Body of pancreas (tissue), 4 donors: ENCODE results near the gene DISP1. TPM values are rescaled to one million over a fixed set of nuclear protein-coding genes. Genes with fewer than 3 reads are reported as not detected.
A peak's percentile ranks its signal among the peaks of the same experiment; 100 is the strongest.

Experiments
- ATAC-seq: fragments of 150-250 bp; one replicate; pipeline ENCODE4 v1.9.1; 2016
- DNase-seq, 4 donors: peaks; one replicate each; pipeline ENCODE4 v3.0.0-alpha.2; 2019
- H3K27ac ChIP-seq, 4 donors: fragments of 200-600 bp; sonication (generic); 1 replicate in 3 of 4; 2 replicates in 1 of 4; pipeline versions ENCODE4 v1.5.1 to v1.6.1; 2016 to 2019; ENCODE audit warnings: mild to moderate bottlenecking in 1 of 4, mixed read lengths in 1 of 4, moderate library complexity in 1 of 4
- H3K27me3 ChIP-seq, 2 donors: fragments of 200-600 bp; sonication (generic); one replicate each; pipeline ENCODE4 v1.6.0; 2016; ENCODE audit warnings: mild to moderate bottlenecking in 1 of 2
- H3K36me3 ChIP-seq, 2 donors: fragments of 200-600 bp; sonication (generic); replicated peaks in 1 of 2; 2 replicates each; pipeline ENCODE4 v1.5.1; 2016; ENCODE audit warnings: low read depth in 2 of 2; ENCODE audit not compliant: insufficient read depth in 1 of 2
- H3K4me1 ChIP-seq: fragments of 200-600 bp; sonication (generic); one replicate; pipeline ENCODE4 v1.6.0; 2016
- H3K4me3 ChIP-seq, 2 donors: fragments of 200-600 bp; sonication (generic); 1 replicate in 1 of 2; 2 replicates in 1 of 2; pipeline ENCODE4 v1.5.1; 2016 to 2019
- H3K9me3 ChIP-seq, 3 donors: fragments of 200-600 bp; sonication (generic); 1 replicate in 2 of 3; 2 replicates in 1 of 3; pipeline ENCODE4 v1.5.1; 2016
- CTCF ChIP-seq, 7 experiments: fragments of 450-650 bp in 4 of 7; fragments of 200-600 bp in 3 of 7; sonication (generic) in 3 of 7; IDR thresholded peaks; one replicate each; pipeline ENCODE4 v1.5.1; 2016 to 2019; ENCODE audit warnings: antibody characterized with exemption in 7 of 7
- POLR2A ChIP-seq, 3 donors: fragments of 450-650 bp; IDR thresholded peaks; one replicate each; pipeline ENCODE4 v1.6.1; 2016; ENCODE audit warnings: antibody characterized with exemption in 3 of 3, mild to moderate bottlenecking in 2 of 3
- WGBS, 2 donors: methylation state at CpG; one replicate each; pipeline ENCODE4 v1.1.5; 2017; 5-methylcytosine and 5-hydroxymethylcytosine counted together
- intact Hi-C: fragments of 100-400 bp; cut with DNase I; formaldehyde crosslinking; loops from one replicate; pipeline ENCODE4 v1.15.1; 2023
- total RNA-seq, 2 donors: library from RNA; depleted of rRNA; stranded (reverse); fragments of >200 nt; gene quantifications; one replicate each; pipeline ENCODE4 v1.1.0, GENCODE V29; 2016

Gene DISP1
- total RNA-seq, 2 donors from 2014 or later: 4.0 to 6.2 TPM

GRCh38 chr1:222824641-222825040 is 9.8 kb downstream of the DISP1 start:
- H3K27ac ChIP-seq: no peak overlapping the region
- peaks cover 9% of the 10 kb centered on the region for H3K4me1 ChIP-seq
- no peaks in the 10 kb centered on the region for H3K36me3 ChIP-seq
- H3K4me3 ChIP-seq: no peak overlapping the region
- TF ChIP-seq CTCF (IDR thresholded peaks at IDR 0.05) (no peak), POLR2A (IDR thresholded peaks at IDR 0.05) (no peak)
- no peaks in the 10 kb centered on the region for H3K9me3 ChIP-seq
- H3K27me3 ChIP-seq: no peaks in the 10 kb centered on the region
- WGBS, 2 donors: 49 to 66% methylated on average over 3 of the region's 3 CpGs
- intact Hi-C loops: no loop called here
- ATAC-seq (no peak), DNase-seq (no peak)

- ATAC-seq (no peak), DNase-seq (no peak)
- no peaks in the 10 kb centered on the region for H3K9me3 ChIP-seq
- H3K36me3 ChIP-seq: no peaks in the 10 kb centered on the region
- TF ChIP-seq POLR2A (IDR thresholded peaks at IDR 0.05): no peak
- no peak for TF ChIP-seq CTCF (IDR thresholded peaks at IDR 0.05)
- H3K4me1 ChIP-seq: peaks cover 20% of the 10 kb centered on the region
- no peak overlapping the region for H3K4me3 ChIP-seq
- intact Hi-C loops: no loop called here
- H3K27me3 ChIP-seq: no peaks in the 10 kb centered on the region
- H3K27ac ChIP-seq: no peak overlapping the region
Observed at GRCh38 chr1:222828939-222829338, 14.1 kb downstream of the DISP1 start.

- ATAC-seq: no peak
- Histone ChIP-seq H3K27me3 (no peaks in the 10 kb centered on the region), H3K4me1 (peaks cover 20% of the 10 kb centered on the region), H3K36me3 (no peaks in the 10 kb centered on the region), H3K9me3 (no peaks in the 10 kb centered on the region), H3K27ac (peak overlapping the region in 1 of 4 donors; percentile 16), H3K4me3 (no peak overlapping the region)
- DNase-seq: no peak
- no peak for TF ChIP-seq CTCF (IDR thresholded peaks at IDR 0.05)
- no peak for TF ChIP-seq POLR2A (IDR thresholded peaks at IDR 0.05)
- intact Hi-C loops: no loop called here
Observed at GRCh38 chr1:222829868-222830267, 15.0 kb downstream of the DISP1 start.

- no peak for TF ChIP-seq CTCF (IDR thresholded peaks at IDR 0.05)
- no peak for TF ChIP-seq POLR2A (IDR thresholded peaks at IDR 0.05)
- Histone ChIP-seq H3K36me3 (no peaks in the 10 kb centered on the region), H3K4me1 (peaks cover 19% of the 10 kb centered on the region), H3K4me3 (no peak overlapping the region), H3K9me3 (no peaks in the 10 kb centered on the region), H3K27ac (no peak overlapping the region), H3K27me3 (no peaks in the 10 kb centered on the region)
- DNase-seq (no peak), ATAC-seq (no peak)
- 86 to 90% methylated on average over 2 of the region's 2 CpGs for WGBS, 2 donors
- intact Hi-C loops: no loop called here
Observed at GRCh38 chr1:222833356-222833876, 18.6 kb downstream of the DISP1 start.
